HCT116 (cell line): ENCODE data around the gene GGTLC2.
"Not testable (repeated sequence)": the region's sequence is repeated elsewhere in the genome, so short reads cannot be mapped to it uniquely, and the experiment has no call there.

Experiments
- CTCF ChIP-seq, 3 experiments: fragments of 200-600 bp in 1 of 3; sonication (generic) in 1 of 3; IDR thresholded peaks in 2 of 3; conservative IDR thresholded peaks in 1 of 3; 2 replicates each; pipeline ENCODE4 v1.5.1; 2012 to 2017; ENCODE audit warnings: low read depth in 2 of 3, low read length in 2 of 3, antibody characterized with exemption in 1 of 3, borderline replicate concordance in 1 of 3, control low read depth in 1 of 3, mild to moderate bottlenecking in 1 of 3, mixed read lengths in 1 of 3, mixed run types in 1 of 3, moderate library complexity in 1 of 3; ENCODE audit not compliant: insufficient read depth in 1 of 3
- ELF1 ChIP-seq: IDR thresholded peaks from 2 replicates; pipeline ENCODE4 v1.6.1; 2012; ENCODE audit warnings: low read depth, borderline replicate concordance
- EZH2phosphoT487 ChIP-seq: fragments of 200-600 bp; IDR thresholded peaks from 2 replicates; pipeline ENCODE4 v1.6.1; 2018; ENCODE audit warnings: antibody characterized with exemption, borderline replicate concordance
- SP1 ChIP-seq: IDR thresholded peaks from 2 replicates; pipeline ENCODE4 v1.6.1; 2012; ENCODE audit warnings: low read depth
- SRF ChIP-seq: IDR thresholded peaks from 2 replicates; pipeline ENCODE4 v1.6.1; 2012; ENCODE audit warnings: low read depth
- TF ChIP-seq, protein P1 (sequence below): IDR thresholded peaks from 2 replicates; pipeline ENCODE4 v1.6.1; 2012; ENCODE audit warnings: low read depth

DNA sequence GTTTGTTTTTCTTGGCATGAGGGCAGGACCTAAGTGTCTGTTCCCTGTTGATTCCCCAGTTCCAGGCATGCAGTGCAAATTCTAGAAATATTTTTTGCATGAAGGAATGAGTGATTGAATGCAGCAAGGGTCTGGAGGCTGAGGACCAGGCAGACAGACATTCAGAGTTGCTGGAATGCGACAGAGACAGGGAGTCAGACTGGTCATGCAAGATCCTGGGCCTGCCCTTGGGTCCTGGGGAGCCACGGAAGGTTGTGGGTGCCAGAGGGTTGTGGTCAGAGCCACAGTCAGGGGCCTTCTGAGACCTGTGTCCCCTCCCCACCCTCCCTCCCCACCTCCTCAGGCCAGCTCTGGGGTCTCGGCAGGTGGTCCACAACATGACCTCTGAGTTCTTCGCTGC, 1.6 kb downstream of the GGTLC2 start:
- not testable (repeated sequence) for TF ChIP-seq EZH2phosphoT487; CTCF (IDR thresholded peaks at IDR 0.05 in 2 of 3, conservative IDR thresholded peaks at IDR 0.05 in 1 of 3; ENCODE audit: borderline replicate concordance in 1 of 3, insufficient read depth in 1 of 3, low read depth in 2 of 3, low read length in 2 of 3); SP1; SRF; ELF1
- TF ChIP-seq, protein P1, sequence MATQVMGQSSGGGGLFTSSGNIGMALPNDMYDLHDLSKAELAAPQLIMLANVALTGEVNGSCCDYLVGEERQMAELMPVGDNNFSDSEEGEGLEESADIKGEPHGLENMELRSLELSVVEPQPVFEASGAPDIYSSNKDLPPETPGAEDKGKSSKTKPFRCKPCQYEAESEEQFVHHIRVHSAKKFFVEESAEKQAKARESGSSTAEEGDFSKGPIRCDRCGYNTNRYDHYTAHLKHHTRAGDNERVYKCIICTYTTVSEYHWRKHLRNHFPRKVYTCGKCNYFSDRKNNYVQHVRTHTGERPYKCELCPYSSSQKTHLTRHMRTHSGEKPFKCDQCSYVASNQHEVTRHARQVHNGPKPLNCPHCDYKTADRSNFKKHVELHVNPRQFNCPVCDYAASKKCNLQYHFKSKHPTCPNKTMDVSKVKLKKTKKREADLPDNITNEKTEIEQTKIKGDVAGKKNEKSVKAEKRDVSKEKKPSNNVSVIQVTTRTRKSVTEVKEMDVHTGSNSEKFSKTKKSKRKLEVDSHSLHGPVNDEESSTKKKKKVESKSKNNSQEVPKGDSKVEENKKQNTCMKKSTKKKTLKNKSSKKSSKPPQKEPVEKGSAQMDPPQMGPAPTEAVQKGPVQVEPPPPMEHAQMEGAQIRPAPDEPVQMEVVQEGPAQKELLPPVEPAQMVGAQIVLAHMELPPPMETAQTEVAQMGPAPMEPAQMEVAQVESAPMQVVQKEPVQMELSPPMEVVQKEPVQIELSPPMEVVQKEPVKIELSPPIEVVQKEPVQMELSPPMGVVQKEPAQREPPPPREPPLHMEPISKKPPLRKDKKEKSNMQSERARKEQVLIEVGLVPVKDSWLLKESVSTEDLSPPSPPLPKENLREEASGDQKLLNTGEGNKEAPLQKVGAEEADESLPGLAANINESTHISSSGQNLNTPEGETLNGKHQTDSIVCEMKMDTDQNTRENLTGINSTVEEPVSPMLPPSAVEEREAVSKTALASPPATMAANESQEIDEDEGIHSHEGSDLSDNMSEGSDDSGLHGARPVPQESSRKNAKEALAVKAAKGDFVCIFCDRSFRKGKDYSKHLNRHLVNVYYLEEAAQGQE: not testable (repeated sequence)
